GM12872 (cell line): ENCODE measurements around the gene MGLL.

ENCODE experiments used
- CTCF ChIP-seq: IDR thresholded peaks from 3 replicates; pipeline ENCODE4 v1.5.1; 2011; ENCODE audit warnings: low read depth, mild to moderate bottlenecking, low read length, moderate library complexity; ENCODE audit not compliant: insufficient read depth

Gene MGLL

GRCh38 chr3:127650236-127650635, 172.1 kb downstream of the MGLL start:
- no peak for TF ChIP-seq CTCF

- no peak for TF ChIP-seq CTCF
Measured at GRCh38 chr3:127647845-127648204, 174.5 kb downstream of the MGLL start.

GRCh38 chr3:127647166-127647844, 175.0 kb downstream of the MGLL start:
- TF ChIP-seq CTCF, result no peak

GRCh38 chr3:127646501-127647046, 175.7 kb downstream of the MGLL start:
- no peak for TF ChIP-seq CTCF

GRCh38 chr3:127645371-127646015, 176.8 kb downstream of the MGLL start:
- no peak for TF ChIP-seq CTCF

- no peak for TF ChIP-seq CTCF
Measured at GRCh38 chr3:127644641-127645370, 177.5 kb downstream of the MGLL start.

GRCh38 chr3:127640042-127640355, 182.3 kb downstream of the MGLL start:
- no peak for TF ChIP-seq CTCF
